Measurements from ENCODE around the gene GTF2A1.

- TF ChIP-seq POLR2AphosphoS5 (IDR thresholded peaks at IDR 0.05; ENCODE audit: borderline replicate concordance, low read depth, low read length) (no peak), EZH2 (IDR thresholded peaks at IDR 0.05) (no peak)
Observed at GRCh38 chr14:81162941-81163340, 57.8 kb downstream of the GTF2A1 start.
